ENCODE data around the gene CHN1.

CHN1 gene

DNA sequence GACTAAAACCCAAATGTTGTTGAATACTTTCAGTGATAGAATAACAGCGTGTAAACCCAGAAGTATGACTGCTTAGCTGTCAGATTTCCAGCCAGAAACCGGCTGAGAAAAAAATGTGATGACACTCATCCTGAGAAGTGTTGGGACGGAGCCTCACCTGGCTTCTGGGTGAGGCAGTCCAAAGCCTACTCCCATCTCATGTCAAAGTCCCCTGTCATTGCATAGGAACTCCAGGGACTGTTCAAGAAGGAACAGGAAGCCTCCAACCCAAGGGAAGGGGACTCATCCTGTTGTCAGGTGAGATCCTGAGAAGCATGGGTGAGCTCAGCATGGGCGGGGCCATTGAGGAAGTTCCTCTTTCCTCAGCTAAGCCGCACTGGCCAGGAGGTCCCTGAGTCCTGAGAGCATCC is 229.6 kb downstream of the CHN1 start:
- TF ChIP-seq, protein P1, sequence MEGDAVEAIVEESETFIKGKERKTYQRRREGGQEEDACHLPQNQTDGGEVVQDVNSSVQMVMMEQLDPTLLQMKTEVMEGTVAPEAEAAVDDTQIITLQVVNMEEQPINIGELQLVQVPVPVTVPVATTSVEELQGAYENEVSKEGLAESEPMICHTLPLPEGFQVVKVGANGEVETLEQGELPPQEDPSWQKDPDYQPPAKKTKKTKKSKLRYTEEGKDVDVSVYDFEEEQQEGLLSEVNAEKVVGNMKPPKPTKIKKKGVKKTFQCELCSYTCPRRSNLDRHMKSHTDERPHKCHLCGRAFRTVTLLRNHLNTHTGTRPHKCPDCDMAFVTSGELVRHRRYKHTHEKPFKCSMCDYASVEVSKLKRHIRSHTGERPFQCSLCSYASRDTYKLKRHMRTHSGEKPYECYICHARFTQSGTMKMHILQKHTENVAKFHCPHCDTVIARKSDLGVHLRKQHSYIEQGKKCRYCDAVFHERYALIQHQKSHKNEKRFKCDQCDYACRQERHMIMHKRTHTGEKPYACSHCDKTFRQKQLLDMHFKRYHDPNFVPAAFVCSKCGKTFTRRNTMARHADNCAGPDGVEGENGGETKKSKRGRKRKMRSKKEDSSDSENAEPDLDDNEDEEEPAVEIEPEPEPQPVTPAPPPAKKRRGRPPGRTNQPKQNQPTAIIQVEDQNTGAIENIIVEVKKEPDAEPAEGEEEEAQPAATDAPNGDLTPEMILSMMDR (conservative IDR thresholded peaks at IDR 0.05), result no peak
- H3K27ac ChIP-seq, result no peak overlapping the region

DNA sequence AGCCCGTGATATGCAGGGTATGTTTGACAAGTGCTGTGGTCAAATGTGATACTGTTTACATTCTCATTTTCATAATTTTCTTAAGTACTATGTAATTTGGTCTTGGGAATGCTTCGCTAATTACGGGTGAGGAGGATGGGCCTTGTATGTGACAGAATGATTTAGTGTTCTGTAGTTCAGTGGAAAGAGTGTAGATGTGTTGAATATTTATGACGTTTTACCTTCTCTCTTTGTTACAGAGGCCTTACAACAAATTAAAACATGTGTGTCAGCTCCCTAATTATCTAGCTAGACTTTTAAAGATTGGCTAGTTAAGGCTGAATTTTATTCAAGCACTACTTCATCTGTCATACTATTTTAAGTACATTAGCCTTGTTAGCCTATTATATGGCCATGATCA is 230.3 kb downstream of the CHN1 start:
- TF ChIP-seq, protein P1 (conservative IDR thresholded peaks at IDR 0.05), result no peak
- no peak overlapping the region for H3K27ac ChIP-seq

DNA sequence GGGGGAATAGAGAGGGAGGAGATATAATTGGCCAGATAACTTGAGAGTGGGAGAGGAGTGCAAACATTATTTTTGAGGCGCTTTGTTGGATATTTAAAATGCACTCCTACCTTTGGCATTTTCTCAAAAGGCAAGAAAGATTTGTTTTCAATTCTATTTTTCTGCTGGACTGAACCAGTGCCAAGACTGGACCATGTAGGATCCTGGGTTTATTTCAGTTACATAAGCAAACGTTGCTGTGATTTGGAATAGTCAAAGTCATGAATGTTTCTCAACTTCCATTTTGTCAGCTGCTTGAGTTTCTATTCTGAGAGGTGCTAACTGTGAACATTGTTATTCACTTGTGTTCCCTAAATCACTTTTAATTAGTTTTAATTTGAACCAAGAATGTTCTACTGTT is 232.0 kb downstream of the CHN1 start:
- TF ChIP-seq, protein P1 (conservative IDR thresholded peaks at IDR 0.05), result no peak
- H3K27ac ChIP-seq, result no peak overlapping the region

DNA sequence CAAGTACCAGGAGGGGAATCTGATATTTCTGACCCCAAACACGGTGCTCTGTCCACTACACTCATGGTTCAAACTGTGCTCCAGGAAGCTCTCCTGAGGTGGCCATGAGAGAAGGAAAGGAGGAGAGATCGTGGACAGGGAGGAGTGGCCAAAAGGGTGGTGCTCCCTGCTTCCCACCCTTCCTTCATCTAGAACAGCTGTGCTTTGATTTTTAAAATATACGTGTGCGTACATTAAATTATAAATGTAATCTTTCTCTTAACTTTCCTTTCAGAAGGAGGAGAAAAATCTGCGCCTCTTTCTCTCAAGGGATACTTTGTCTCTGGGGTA is 232.7 kb downstream of the CHN1 start:
- TF ChIP-seq, protein P1 (conservative IDR thresholded peaks at IDR 0.05), result no peak
- H3K27ac ChIP-seq, result no peak overlapping the region

DNA sequence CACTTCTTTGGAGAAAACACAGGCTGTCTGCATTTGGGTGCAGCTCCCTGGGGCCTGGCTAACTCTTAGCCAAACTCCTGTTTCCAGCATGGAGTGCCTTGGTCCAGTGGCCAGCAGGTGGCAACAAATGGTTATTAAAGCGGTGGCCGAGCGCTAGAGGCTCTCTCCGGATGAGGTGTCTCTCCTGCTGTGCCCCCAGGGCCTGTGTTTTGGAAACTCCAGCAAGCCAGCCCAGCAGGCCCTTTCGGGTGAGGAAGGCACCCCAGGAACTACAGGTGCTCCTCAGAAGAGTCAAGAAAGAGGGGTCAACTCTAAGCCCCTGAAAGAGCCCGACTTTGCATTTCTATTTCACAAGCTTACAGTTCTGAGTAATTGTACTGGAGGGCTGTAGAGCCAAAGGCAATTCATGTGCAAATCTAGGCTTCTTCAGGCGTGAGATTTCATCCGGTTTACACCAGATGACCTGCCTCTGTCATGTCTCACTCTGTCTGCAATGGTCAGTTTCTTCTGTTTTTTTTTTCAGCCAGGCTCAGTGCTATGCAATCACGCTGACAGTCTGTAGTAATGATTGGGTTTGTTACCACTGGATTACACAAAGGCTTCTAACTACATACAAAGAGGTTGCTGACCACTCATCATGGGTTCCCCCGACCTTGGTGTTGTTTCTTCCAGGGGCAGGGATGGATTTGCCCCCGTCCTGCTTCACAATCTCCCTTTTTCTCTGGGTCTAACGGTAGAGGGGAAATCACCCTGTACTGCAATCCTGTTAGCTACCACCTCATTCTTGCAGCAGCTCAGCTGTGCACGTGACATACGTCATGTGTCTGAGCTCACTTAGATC is 233.3 kb downstream of the CHN1 start:
- peak overlapping the region; percentile 27; the same call in 1 of the 2 replicates for H3K27ac ChIP-seq
- TF ChIP-seq, protein P1 (conservative IDR thresholded peaks at IDR 0.05), result peak; percentile 86

DNA sequence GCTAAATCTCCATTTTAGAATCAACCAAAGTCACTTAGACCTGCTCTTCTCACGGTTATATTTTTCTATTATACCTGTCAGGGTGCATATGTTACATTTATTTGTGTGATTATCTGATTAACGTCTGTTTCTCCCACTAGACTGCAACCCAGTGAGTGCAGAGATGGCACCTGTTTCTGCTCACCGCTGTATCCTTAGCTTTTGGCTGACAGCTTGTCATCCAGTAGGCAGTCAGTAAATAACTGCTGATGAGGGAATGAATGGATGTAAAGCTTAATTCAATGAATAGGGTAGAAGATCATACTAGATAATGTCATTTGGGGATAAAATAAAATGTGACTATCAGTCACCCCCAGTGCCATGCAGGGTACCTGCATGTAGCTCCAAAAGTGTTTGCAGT is 234.0 kb downstream of the CHN1 start:
- TF ChIP-seq, protein P1 (conservative IDR thresholded peaks at IDR 0.05), result no peak
- H3K27ac ChIP-seq, result no peak overlapping the region

DNA sequence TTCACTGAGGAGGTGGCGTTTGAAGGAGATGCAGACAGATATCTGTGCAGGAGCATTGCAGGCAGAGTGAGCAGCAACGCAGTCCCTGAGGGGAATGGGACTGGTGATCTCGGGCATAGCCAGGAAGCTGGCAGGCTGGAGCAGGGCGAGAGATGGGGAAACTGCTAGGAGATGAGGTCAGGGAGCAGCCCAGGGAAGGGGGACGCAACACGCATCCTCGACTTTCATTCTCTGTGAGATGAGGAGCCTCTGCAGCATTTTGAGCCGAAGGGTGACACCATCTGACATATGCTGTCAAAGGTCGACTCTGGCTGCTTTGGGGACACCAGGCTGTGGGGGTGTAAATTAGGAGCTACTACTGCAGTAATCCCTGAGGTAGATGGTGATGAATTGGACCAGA is 236.6 kb downstream of the CHN1 start:
- H3K27ac ChIP-seq, result no peak overlapping the region
- TF ChIP-seq, protein P1 (conservative IDR thresholded peaks at IDR 0.05), result no peak

Measured in VCaP (cell line).